ENCODE results near the gene MED23. TPM values are rescaled to one million over a fixed set of nuclear protein-coding genes. Genes with fewer than 3 reads are reported as not detected.

Gene MED23
- total RNA-seq, 6 experiments from 2014 or later, result 8.8 to 13.8 (median 11.0) TPM

GRCh38 chr6:131643855-131644460 lies 15.9 kb upstream of the MED23 start:
- H3K27ac ChIP-seq, result no peak overlapping the region
- no peak for ATAC-seq
- intact Hi-C loops (cut with DNase I), result no loop called here
- TF ChIP-seq CTCF (IDR thresholded peaks at IDR 0.05) (no peak), POLR2A (IDR thresholded peaks at IDR 0.05) (no peak)
- no peaks in the 10 kb centered on the region for H3K4me1 ChIP-seq
- H3K27me3 ChIP-seq, result no peaks in the 10 kb centered on the region
- DNase-seq, result no peak
- WGBS (ENCODE audit: insufficient coverage, low coverage, low lambda C conversion rate, missing lambda C conversion rate), result 74% methylated on average over 2 of the region's 2 CpGs
- H3K9me3 ChIP-seq, result no peaks in the 10 kb centered on the region
- H3K4me3 ChIP-seq, result no peak overlapping the region
- no peaks in the 10 kb centered on the region for H3K36me3 ChIP-seq

GRCh38 chr6:131642987-131643611 lies 15.1 kb upstream of the MED23 start:
- intact Hi-C loops (cut with DNase I), result no loop called here
- Histone ChIP-seq H3K9me3 (no peaks in the 10 kb centered on the region), H3K27ac (no peak overlapping the region), H3K4me1 (no peaks in the 10 kb centered on the region), H3K27me3 (no peaks in the 10 kb centered on the region), H3K36me3 (no peaks in the 10 kb centered on the region), H3K4me3 (no peak overlapping the region)
- TF ChIP-seq CTCF (IDR thresholded peaks at IDR 0.05), result no peak
- TF ChIP-seq POLR2A (IDR thresholded peaks at IDR 0.05), result no peak
- no peak for DNase-seq
- no peak for ATAC-seq
- 78% methylated on average over 3 of the region's 3 CpGs for WGBS (ENCODE audit: insufficient coverage, low coverage, low lambda C conversion rate, missing lambda C conversion rate)

GRCh38 chr6:131642565-131642964 lies 14.5 kb upstream of the MED23 start:
- Histone ChIP-seq H3K4me3 (no peak overlapping the region), H3K36me3 (no peaks in the 10 kb centered on the region), H3K27ac (no peak overlapping the region), H3K9me3 (no peaks in the 10 kb centered on the region), H3K27me3 (no peaks in the 10 kb centered on the region), H3K4me1 (no peaks in the 10 kb centered on the region)
- intact Hi-C loops (cut with DNase I), result no loop called here
- WGBS (ENCODE audit: insufficient coverage, low coverage, low lambda C conversion rate, missing lambda C conversion rate), result 87% methylated on average over 6 of the region's 6 CpGs
- TF ChIP-seq POLR2A (IDR thresholded peaks at IDR 0.05), result no peak
- TF ChIP-seq CTCF (IDR thresholded peaks at IDR 0.05), result no peak
- DNase-seq (no peak), ATAC-seq (no peak)

- WGBS (ENCODE audit: insufficient coverage, low coverage, low lambda C conversion rate, missing lambda C conversion rate), result 86% methylated on average over 1 of the region's 1 CpG
- H3K27me3 ChIP-seq, result no peaks in the 10 kb centered on the region
- H3K9me3 ChIP-seq, result no peaks in the 10 kb centered on the region
- no peaks in the 10 kb centered on the region for H3K36me3 ChIP-seq
- TF ChIP-seq POLR2A (IDR thresholded peaks at IDR 0.05), result no peak
- TF ChIP-seq CTCF (IDR thresholded peaks at IDR 0.05), result no peak
- intact Hi-C loops (cut with DNase I), result no loop called here
- ATAC-seq (no peak), DNase-seq (no peak)
- H3K4me1 ChIP-seq, result peaks cover 0 to 3% (median 0%) of the 10 kb centered on the region in 4 donors
- no peak overlapping the region for H3K4me3 ChIP-seq
- no peak overlapping the region for H3K27ac ChIP-seq
Measured at GRCh38 chr6:131641554-131641953, 13.5 kb upstream of the MED23 start.
